IPS-18c (cell line): ENCODE results near the gene DUOXA1.
"Not testable (repeated sequence)": the region's sequence is repeated elsewhere in the genome, so short reads cannot be mapped to it uniquely, and the experiment has no call there.

Experiments
- H3K4me3 ChIP-seq: 2 replicates; pipeline ENCODE4 v1.7.0; 2013; ENCODE audit warnings: low read depth, mild to moderate bottlenecking, low read length, moderate library complexity; ENCODE audit not compliant: insufficient read depth
- H3K9me3 ChIP-seq: one replicate; pipeline ENCODE4 v1.6.1; 2013; ENCODE audit warnings: mild to moderate bottlenecking, low read length, moderate library complexity; ENCODE audit not compliant: control insufficient read depth, insufficient read depth

The DUOXA1 gene

DNA sequence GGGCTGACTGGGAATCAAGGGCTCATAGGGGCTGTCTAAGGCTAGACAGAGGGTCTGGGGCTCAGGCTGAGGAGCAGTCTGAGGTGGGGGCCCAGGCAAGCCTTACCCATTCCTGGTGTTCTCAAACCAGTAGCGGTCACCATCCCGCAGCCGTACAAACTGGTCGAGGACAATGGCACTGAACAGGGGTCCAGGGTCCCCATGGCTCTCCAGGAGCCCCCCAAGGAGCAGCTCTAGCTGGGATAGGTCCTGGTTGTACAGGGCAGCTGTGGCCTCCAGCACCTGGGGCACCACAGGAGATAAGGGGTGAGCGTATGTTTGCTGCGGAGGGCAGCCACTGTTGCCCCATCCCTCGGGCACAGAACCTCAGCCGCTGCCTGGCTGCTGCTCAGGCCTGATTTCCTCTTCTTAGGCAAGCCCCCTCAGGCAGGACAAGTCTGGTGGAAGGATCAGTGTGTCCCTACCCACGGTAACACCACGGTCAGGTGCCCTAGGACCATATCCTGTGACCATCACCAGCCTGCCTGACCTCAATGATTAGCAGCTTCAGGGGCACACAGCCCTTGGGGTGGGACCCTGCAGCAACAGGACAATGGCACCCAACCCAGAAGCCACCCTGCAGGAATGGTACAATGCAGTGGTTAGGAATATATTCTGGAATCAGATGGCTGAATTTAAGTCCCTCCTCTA lies 21.6 kb downstream of the DUOXA1 start:
- Histone ChIP-seq H3K9me3 (no peaks in the 10 kb centered on the region), H3K4me3 (no peak overlapping the region)

DNA sequence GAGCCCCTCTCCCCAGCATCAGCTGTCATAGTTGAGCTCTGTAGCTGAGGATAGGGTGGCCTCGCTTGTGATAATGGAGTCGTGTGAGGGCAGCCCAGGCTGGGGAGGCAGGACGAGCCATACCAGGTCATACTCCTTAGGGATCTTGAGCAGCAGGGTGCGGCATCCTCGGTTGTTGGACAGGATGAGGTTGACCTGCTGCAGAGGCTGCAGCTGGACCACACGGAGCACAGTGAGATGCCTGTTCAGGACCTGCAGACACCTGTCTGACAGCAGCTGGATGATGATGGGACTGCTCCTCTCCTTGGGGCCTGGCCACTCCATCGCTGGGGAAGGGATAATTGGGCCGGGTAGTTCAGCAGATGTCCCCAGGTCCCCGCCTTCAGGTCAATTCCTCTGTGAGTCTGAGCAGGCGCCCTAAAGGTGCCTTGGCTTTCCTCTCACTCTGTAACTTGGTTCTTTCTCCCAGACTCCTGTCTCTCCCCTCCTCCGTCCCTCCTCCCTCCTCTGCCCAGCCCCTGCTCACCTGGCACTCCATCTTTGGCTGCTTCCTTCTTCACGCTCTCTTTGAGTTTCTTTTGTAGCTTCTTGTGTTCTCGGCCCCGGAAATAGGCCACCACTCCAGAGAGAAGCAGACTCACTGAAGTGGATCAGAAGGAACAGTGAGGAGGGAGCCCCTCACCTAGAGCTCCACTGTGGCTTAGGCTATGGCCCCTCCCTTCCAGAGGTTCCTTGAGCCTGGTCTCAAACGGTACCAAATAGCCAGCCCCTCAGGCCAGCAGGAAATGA lies 23.5 kb downstream of the DUOXA1 start:
- H3K9me3 ChIP-seq, result no peaks in the 10 kb centered on the region
- H3K4me3 ChIP-seq, result no peak overlapping the region

DNA sequence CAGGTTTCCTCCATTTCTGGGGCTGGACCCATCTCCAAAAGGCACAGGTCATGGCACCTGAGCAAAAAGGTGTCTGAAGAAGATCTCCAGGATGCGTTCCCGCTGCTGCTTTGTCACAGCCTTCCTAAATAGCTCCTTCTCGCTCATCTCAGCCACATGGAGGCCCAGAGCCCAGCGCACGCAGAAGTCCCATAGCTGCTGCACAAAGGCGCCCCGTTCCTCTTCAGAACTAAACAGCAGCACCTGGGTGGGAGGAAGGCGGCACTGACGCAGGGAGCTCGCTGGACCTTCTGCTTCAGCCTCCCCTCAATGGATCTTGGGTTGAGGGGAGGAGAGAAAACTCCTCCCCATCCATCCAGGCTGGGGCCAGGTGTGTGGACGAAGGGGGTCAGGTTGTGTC lies 24.1 kb downstream of the DUOXA1 start:
- H3K4me3 ChIP-seq, result no peak overlapping the region
- no peaks in the 10 kb centered on the region for H3K9me3 ChIP-seq

DNA sequence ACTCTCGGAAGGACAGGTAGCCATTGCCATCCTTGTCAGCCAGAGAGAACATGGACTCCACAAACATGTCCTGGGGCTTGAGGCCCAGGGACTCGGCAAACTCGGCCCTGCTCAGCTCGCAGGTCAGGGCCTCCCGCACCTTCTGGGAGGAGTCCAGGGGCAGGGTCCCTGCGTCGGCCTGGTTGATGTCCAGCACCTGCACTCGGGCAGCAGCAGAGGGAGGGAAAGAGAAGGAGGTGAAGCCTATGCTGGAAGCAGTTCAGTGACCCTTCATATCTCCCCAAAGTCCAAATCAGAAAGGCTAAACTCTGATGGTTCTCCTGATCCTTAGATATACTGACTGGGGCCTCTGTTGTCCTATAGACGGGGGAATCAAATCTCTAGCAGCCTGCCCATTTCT lies 25.5 kb downstream of the DUOXA1 start:
- not testable (repeated sequence) for H3K9me3 ChIP-seq, H3K4me3 ChIP-seq

DNA sequence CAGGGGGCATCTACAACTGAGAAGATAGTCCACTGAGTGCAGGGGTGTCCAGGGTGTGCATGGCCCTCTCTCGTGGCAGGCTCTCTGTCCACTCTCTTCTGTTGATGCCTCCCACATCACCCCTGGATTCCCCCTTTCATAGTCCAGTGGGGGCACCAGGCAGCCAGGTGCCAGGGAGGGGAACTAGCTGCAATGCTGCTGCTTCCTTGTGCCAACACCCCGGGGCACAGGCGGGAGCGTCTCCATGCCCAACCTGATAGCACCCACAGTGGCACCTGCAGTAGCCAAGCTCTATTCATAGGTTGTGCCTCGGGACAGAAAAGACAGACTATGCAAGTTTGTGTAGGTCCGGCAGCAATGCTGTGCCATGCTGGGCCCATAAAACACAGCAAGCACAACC lies 27.5 kb downstream of the DUOXA1 start:
- no peak overlapping the region for H3K4me3 ChIP-seq
- no peaks in the 10 kb centered on the region for H3K9me3 ChIP-seq

DNA sequence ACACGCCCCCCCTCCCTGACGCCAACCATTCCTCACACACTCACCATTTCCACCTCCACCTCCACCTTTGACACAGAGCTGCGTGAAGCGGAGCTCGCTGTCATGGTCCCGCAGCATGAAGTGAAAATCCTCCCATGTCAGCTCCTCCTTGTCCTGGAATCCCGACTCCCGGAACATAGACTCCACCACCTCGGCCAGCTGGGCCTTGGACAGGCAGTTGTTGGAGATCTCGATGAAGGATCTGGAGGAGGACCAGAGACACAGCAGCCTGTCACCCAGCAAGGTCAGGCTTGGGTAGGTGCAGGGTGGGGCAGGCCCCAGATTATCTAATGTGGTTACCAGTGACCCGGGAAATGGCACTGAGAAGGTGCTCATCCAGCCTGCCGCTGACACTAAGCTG lies 27.9 kb downstream of the DUOXA1 start:
- H3K4me3 ChIP-seq, result no peak overlapping the region

DNA sequence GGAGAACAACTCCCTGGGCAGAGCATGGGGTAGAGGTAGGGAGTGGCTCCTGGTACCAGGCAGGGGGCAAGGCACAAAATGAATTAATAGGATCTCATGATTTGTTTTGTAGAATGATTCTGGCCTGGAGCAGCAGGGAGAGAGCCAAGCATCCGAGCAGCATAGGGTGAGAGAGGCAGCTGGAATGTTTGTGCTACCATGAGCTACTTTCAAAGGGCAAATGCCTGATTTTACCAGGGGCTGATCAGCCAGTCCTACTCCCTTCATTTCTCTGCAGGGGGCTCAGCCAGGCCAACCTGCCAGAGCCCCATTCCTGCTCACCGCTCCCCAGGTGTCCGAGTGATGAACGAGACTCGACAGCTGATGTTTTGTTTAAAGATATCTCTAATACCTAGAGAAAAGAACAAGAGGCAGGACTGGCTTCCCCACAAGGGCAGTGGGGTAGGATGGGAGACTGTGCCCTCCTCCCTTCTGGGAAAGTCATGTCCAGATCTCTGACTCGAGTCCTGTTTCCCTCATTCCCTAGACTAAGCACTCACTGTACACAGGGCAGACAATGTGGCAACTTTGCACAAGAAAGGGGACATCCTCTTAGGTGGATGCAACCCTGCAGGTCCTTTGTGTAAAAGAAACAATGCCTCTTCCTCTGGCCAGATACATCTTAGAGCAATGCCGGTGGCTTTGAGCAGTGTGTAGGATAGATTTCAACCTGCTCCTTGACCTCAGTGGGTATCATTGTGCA lies 28.6 kb downstream of the DUOXA1 start:
- H3K9me3 ChIP-seq, result no peaks in the 10 kb centered on the region
- H3K4me3 ChIP-seq, result no peak overlapping the region; the same call in 1 of the 2 replicates

More for the DNA sequence above, 27.9 kb downstream of the DUOXA1 start:
- no peaks in the 10 kb centered on the region for H3K9me3 ChIP-seq

DNA sequence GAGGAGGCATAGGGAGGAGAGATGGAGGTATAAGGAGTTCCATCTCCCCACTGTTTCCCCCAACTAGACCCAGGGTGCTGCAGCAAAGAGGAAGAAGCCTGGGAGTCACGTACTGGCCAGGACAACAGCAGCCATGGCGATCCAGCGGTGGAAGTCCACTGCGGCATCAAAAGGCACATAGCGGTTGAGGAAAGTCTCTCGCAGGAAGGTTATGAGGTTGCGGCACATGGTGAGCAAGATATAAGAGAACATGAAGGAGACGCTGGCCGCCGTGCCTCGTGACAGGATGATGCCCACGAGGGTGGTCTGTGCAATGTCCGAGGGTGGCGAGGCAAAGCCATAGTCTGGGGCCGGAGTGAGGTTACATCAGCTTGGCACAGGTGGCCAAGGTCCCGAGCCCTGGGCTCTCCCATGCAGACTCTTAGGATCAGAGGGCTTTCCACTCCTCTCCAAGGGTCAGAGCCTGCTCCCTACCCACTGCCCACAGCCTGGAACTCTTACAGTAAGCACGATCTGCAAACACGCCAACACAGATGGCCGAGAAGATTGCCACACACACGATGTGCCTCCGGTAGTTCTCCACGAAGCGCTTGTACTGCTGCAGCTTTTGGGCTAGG lies 30.0 kb downstream of the DUOXA1 start:
- no peaks in the 10 kb centered on the region for H3K9me3 ChIP-seq

DNA sequence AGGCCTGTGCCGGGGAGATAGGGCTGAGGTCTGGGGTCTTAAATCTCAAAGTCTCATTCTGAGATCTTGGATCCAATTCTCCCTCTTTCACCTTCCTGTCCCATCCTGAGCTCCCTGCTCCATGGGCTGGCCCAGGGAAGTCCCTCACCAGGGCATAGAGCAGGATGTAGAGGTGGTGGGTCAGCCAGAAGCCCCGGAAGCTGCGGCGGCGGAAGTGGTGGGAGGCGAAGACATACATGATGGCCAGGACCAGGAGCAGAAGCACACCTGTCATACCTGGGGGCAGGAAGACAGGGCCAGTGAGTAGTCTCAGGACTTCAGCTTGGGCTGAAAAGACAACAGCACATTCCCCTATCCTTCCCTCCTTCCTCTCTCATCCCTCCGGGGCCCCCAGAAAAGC lies 32.2 kb downstream of the DUOXA1 start:
- Histone ChIP-seq H3K9me3 (no peaks in the 10 kb centered on the region), H3K4me3 (no peak overlapping the region)

More for the DNA sequence above, 30.0 kb downstream of the DUOXA1 start:
- H3K4me3 ChIP-seq, result no peak overlapping the region

DNA sequence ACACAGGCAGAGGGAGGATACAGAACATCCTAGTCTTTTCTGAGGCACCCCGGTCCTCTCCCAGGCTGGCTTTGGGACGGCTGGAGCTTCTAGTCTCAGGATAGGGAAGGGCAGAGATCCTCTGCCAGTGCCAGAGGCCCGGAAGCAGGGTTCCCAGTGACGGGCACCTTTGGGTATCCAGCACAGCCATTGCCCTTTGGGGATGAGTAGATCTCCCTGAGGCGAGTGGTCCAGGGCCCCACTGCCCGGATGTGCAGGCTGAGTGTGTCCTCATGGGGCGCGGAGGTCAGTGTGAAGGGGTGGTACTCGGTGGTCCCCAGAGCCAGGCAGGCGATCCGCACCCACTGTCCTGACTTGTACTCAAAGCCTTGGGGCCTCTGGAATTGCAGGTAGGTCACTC lies 34.0 kb downstream of the DUOXA1 start:
- no peaks in the 10 kb centered on the region for H3K9me3 ChIP-seq
- no peak overlapping the region for H3K4me3 ChIP-seq

DNA sequence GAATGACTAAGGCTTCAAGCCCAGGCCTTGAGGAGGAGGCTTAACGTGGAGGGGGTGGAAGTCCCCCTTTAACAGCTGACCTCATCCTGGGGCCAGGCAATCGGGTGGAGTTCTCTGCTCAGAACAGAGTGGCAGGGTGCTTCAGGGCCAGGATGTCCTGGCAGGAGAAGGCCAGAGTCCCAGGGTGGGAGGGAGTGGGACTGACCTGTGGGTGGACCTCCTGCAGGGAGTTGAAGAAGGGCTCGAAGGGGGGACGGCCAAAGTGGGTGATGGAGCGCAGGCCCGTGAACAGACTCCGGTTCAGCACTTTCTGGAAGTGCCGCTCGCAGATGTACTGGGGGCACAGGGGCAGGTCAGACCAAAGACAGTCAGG lies 35.3 kb downstream of the DUOXA1 start:
- Histone ChIP-seq H3K4me3 (no peak overlapping the region), H3K9me3 (no peaks in the 10 kb centered on the region)

DNA sequence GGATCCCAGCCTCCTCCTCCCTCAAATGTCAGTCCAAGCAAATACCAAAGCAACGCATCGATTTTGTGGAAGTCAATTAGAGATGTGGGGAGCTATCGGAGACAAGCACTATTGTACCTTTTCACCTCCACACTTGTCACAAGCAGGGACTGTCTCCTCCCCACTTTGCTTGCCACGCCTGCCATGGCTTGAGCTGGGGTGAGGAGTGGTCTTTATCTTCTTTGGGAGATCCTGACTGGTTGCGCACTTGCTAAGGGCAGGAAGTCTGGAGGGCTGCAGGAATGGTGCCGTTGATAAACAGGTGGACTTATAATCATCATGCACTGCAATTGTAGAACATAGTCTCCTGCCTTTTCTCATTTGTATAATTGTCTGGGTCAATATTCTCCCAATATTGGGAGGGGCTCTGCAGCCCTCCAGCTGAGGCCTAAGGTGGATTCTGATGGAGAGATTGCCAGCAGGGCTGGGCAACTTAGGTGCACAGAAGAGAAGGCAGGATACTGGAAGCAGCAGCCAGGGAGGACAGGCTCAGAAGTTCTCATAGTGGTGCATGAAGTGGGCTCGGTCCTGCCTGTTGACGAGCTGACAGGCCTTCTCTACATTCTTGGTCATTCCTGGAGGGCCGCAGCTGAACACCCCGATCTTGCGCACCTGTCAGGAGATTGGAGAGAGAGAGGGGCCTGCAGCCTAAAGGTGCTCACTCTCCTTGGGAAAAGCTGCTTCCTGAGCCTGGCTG lies 35.9 kb downstream of the DUOXA1 start:
- Histone ChIP-seq H3K4me3 (no peak overlapping the region), H3K9me3 (no peaks in the 10 kb centered on the region)

DNA sequence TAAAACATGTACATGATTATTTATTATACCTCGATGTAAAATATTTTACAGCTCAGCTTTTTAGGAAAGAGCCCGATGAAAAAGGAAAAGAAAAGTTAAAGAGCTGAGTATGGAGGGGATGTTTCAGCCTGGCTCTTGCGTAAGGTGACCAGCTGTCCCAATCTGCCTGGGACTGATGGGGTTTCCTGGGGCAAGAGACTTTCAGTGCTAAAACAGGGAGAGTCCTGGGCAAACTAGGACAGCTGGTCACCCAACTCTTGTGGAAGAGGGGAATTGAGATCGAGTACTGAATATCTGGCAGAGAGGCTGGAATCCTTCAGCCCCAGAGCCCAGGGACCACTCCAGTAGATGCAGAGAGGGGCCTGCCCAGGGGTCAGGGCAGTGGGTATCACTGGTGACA lies 36.7 kb downstream of the DUOXA1 start:
- Histone ChIP-seq H3K4me3 (no peak overlapping the region), H3K9me3 (no peaks in the 10 kb centered on the region)

DNA sequence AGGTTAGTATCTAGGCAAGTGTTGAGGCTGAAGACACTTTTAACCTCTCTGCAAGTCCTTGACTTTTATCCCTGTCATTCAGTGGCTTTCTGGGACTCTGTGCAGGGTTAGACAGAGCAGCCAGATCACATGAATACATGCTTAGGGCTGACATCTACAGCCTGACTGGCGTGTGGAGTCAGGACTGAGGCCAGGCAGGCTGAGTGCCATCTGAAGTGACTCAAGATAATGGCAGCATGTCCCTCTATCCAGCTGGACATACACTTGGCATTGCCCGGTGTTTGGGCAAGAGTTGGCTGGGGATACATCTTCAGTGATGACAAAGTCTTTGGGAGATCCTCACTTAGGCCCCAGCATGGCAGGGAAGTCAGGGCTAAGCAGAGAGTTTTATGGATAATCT lies 38.1 kb downstream of the DUOXA1 start:
- Histone ChIP-seq H3K9me3 (no peaks in the 10 kb centered on the region), H3K4me3 (no peak overlapping the region)

DNA sequence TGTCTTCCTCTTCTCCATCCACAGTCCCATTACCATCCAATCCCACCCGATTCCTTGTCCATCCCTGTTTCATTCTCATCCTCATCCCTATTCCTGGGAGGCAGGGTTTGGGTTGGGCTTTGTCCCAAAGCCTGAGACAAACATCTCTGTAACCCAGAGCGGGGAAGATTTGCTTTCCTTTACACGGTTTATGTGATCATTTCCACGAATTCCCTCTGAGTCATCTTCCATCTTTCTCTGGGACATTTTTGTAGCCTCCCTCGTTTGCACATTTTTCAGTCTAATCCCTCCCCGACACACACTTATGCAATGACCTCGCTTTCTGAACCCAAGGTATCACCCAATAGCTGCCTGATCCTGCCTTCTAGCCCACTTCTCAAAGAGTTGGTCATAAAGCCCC lies 38.5 kb downstream of the DUOXA1 start:
- H3K9me3 ChIP-seq, result no peaks in the 10 kb centered on the region

DNA sequence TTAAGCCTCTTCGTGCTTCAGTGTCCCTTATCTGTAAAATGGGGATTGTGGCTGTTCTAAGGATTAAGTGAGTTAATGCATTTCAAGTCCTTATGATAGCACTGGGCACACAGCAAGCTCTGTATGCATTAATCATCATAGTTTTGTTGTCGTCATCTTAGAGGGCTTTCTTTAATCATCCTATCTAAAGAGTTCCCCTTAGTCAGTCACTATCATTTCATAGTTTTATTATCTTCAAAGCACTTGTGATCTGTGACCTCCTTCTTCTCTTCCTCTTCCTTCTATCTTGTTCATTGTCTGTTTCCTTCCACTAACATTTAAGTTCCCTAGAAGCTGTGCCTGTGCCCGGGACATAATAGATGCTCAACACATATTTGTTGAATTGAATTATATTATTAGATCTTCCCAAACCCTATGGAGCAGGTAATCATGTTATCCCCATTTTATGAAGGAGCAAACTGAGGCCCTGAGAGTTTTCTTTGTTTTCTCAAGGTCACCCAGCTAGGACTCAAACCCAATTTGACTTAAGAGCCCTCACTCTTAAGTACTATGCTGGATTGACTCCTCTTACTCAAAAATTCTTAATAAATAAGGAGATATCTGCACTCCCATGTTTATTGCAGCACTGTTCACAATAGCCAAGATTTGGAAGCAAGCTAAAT lies 39.8 kb downstream of the DUOXA1 start:
- H3K4me3 ChIP-seq, result no peak overlapping the region
- no peaks in the 10 kb centered on the region for H3K9me3 ChIP-seq

More for the DNA sequence above, 38.5 kb downstream of the DUOXA1 start:
- no peak overlapping the region for H3K4me3 ChIP-seq
